Parathyroid adenoma (tissue), 2 donors: Measurements from ENCODE around the gene SAG.

Source experiments
- H2AFZ ChIP-seq: fragments of 300-600 bp; sonication (generic); one replicate; pipeline ENCODE4 v1.7.0; 2017; ENCODE audit warnings: antibody characterized with exemption, mild to moderate bottlenecking
- H3K27ac ChIP-seq: fragments of 300-600 bp; sonication (generic); one replicate; pipeline ENCODE4 v1.7.0; 2017
- H3K27me3 ChIP-seq: fragments of 300-600 bp; sonication (generic); one replicate; pipeline ENCODE4 v1.7.0; 2017; ENCODE audit warnings: low read length; ENCODE audit not compliant: control insufficient read depth, insufficient read depth
- H3K36me3 ChIP-seq: fragments of 300-600 bp; sonication (generic); one replicate; pipeline ENCODE4 v1.7.0; 2017; ENCODE audit warnings: low read length; ENCODE audit not compliant: control insufficient read depth, insufficient read depth
- H3K4me1 ChIP-seq: fragments of 300-600 bp; sonication (generic); one replicate; pipeline ENCODE4 v1.7.0; 2017; ENCODE audit warnings: control low read depth
- H3K4me2 ChIP-seq: fragments of 300-600 bp; sonication (generic); one replicate; pipeline ENCODE4 v1.7.0; 2017; ENCODE audit warnings: low read length
- H3K4me3 ChIP-seq: fragments of 300-600 bp; sonication (generic); one replicate; pipeline ENCODE4 v1.7.0; 2017; ENCODE audit warnings: low read depth, low read length
- H3K79me2 ChIP-seq: fragments of 300-600 bp; sonication (generic); one replicate; pipeline ENCODE4 v1.7.0; 2017; ENCODE audit warnings: control low read depth
- H3K9ac ChIP-seq: fragments of 300-600 bp; sonication (generic); one replicate; pipeline ENCODE4 v1.7.0; 2017; ENCODE audit warnings: mild to moderate bottlenecking
- H3K9me3 ChIP-seq: fragments of 300-600 bp; sonication (generic); one replicate; pipeline ENCODE4 v1.7.0; 2017; ENCODE audit warnings: low read length; ENCODE audit not compliant: control insufficient read depth
- TF ChIP-seq, protein P1 (sequence below): fragments of 300-600 bp; sonication (generic); IDR thresholded peaks from one replicate; pipeline ENCODE4 v1.7.0; 2017; ENCODE audit warnings: antibody characterized with exemption, mild to moderate bottlenecking
- donor health status: primary hyperparathyroidism.

SAG gene

DNA sequence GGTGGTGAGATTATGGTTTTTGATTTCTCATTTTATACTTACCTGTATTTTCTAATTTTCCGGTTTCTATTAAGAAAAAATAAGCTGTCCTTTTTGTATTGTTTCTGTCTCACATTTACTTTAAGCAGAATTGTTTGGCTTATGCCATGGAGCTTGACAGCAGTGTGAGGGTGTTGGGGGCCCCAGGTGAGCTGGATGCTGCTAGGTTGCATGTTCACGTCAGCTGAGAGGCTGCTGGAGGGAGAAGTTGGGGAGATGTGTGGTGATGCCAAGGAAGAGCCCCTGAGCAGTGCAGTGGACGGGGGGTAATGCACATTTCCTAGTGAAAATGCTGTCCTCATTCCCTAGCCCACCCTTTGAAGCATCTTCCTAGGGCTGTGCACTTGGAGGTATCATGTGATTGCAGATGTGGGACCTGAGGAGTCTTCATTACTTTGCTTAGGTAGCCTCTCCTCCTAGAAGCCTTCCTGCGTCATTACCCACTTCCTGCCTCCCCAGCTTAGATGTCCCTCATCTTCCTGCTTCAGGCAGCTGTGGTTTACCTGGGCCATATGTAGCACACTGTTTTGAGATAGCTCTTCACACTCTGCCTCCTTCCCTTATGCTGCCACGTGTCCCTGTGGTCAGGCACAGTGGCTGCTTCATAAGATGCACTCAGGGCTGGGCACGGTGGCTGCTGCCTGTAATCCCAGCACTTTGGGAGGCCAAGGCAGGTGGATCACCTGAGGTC is 39.9 kb upstream of the SAG start:
- Histone ChIP-seq H3K9ac (no peak overlapping the region), H3K4me1 (no peaks in the 10 kb centered on the region), H3K9me3 (no peaks in the 10 kb centered on the region), H3K27ac (no peak overlapping the region), H3K4me3 (no peak overlapping the region), H3K27me3 (no peaks in the 10 kb centered on the region), H2AFZ (no peak overlapping the region), H3K36me3 (no peaks in the 10 kb centered on the region), H3K79me2 (peaks cover under 1% of the 10 kb centered on the region), H3K4me2 (no peak overlapping the region)
- TF ChIP-seq, protein P1, sequence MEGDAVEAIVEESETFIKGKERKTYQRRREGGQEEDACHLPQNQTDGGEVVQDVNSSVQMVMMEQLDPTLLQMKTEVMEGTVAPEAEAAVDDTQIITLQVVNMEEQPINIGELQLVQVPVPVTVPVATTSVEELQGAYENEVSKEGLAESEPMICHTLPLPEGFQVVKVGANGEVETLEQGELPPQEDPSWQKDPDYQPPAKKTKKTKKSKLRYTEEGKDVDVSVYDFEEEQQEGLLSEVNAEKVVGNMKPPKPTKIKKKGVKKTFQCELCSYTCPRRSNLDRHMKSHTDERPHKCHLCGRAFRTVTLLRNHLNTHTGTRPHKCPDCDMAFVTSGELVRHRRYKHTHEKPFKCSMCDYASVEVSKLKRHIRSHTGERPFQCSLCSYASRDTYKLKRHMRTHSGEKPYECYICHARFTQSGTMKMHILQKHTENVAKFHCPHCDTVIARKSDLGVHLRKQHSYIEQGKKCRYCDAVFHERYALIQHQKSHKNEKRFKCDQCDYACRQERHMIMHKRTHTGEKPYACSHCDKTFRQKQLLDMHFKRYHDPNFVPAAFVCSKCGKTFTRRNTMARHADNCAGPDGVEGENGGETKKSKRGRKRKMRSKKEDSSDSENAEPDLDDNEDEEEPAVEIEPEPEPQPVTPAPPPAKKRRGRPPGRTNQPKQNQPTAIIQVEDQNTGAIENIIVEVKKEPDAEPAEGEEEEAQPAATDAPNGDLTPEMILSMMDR, result no peak

DNA sequence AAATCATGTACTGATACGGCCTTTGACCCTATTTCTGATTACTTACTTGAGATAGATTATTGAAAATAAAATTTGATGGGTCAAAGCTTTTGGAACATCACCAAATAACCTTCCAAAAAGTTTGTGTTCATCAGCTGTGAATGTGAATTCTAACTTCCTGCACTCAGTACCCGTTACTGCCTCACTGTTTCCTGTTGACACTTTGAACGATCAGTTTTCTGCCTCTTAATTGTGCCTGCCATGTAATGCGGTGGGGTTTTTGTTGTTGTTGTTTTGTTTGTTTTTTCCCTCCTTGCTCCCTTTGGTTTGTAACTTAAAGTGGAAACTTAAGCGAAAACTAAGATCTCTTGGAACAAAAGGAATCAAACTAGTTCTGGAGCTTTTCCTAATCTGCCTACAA is 37.2 kb upstream of the SAG start:
- no peak overlapping the region for H3K9ac ChIP-seq
- H3K27me3 ChIP-seq, result no peaks in the 10 kb centered on the region
- no peak overlapping the region for H3K4me3 ChIP-seq
- no peaks in the 10 kb centered on the region for H3K36me3 ChIP-seq
- H3K79me2 ChIP-seq, result no peaks in the 10 kb centered on the region
- no peak overlapping the region for H3K4me2 ChIP-seq
- H2AFZ ChIP-seq, result no peak overlapping the region
- H3K27ac ChIP-seq, result no peak overlapping the region
- H3K9me3 ChIP-seq, result no peaks in the 10 kb centered on the region
- TF ChIP-seq, protein P1, result no peak
- H3K4me1 ChIP-seq, result no peaks in the 10 kb centered on the region

DNA sequence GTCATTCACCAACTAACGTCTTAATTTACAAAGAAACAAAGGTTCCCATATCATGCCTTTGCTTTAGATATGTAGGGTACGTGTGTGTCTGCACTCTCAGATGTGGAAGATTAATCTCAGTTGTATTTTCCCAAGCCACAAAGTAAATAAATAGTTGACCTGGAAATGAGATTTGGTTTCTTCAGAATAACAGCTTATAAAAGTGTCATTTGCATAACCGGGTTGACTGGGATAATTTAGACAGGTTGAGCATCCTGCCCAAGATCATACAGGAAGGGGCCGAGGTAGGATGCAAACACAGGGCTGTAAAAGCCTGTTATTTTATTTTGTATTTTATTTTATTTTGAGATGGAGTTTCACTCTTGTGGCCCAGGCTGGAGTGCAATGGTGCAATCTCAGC is 36.7 kb upstream of the SAG start:
- Histone ChIP-seq H3K27me3 (no peaks in the 10 kb centered on the region), H3K27ac (no peak overlapping the region), H3K9ac (no peak overlapping the region), H3K4me1 (no peaks in the 10 kb centered on the region), H3K9me3 (no peaks in the 10 kb centered on the region), H3K4me3 (no peak overlapping the region), H3K36me3 (no peaks in the 10 kb centered on the region), H3K4me2 (no peak overlapping the region), H3K79me2 (no peaks in the 10 kb centered on the region), H2AFZ (no peak overlapping the region)
- TF ChIP-seq, protein P1, result no peak

DNA sequence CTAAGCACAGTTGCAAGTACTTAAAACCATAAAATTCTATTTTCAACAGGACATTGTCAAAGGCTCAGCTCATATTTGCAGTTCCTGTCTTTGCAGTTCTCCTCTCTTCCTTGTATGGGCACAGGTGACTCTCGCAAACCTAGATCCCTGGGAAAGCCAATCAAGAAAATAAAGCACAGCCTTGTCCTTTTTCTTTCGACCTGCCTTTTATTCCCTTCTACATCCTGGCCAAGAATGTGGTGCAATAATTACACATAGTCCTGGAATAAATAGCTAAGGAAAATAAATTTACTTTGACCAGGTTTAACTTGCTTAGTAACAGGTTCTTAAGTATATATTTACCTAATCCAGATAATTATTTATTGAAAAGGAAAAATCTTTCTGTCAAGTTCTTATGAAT is 35.9 kb upstream of the SAG start:
- Histone ChIP-seq H3K9me3 (no peaks in the 10 kb centered on the region), H3K79me2 (no peaks in the 10 kb centered on the region), H3K9ac (no peak overlapping the region), H3K4me3 (no peak overlapping the region), H3K27me3 (no peaks in the 10 kb centered on the region), H3K27ac (no peak overlapping the region), H3K36me3 (no peaks in the 10 kb centered on the region), H3K4me1 (no peaks in the 10 kb centered on the region), H3K4me2 (no peak overlapping the region), H2AFZ (no peak overlapping the region)
- TF ChIP-seq, protein P1, result no peak

DNA sequence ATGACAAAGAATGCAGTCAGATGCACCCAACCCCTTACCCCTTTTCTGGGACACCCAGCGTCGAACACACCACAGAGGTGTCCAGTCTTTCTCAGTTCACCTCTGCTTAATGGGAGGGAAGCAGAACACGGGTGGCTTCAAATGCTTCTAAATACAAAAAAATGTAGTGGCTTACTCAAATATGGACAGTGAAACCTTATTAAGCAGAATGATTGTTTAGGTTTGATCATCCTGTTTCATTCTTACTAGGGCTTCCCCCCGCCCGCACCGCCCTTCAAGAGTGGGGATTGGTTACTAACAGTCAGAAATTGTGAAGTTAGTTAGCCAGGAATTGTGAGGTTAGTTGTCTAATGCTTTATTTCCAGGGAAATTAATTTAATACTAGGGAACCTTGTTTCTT is 34.5 kb upstream of the SAG start:
- Histone ChIP-seq H3K4me2 (no peak overlapping the region), H3K27ac (no peak overlapping the region), H3K79me2 (no peaks in the 10 kb centered on the region), H3K27me3 (no peaks in the 10 kb centered on the region), H2AFZ (no peak overlapping the region), H3K4me1 (no peaks in the 10 kb centered on the region), H3K4me3 (no peak overlapping the region), H3K36me3 (no peaks in the 10 kb centered on the region), H3K9me3 (no peaks in the 10 kb centered on the region), H3K9ac (no peak overlapping the region)
- TF ChIP-seq, protein P1, result no peak
